ENCODE results near the gene CD226. TPM values are rescaled to one million over a fixed set of nuclear protein-coding genes. Genes with fewer than 3 reads are reported as not detected.

CD226 gene
- total RNA-seq, 1 experiment from 2014 or later, result 1.2 TPM

- CTCF ChIA-PET, result no interaction called here
- POLR2A ChIA-PET, result no interaction called here
Observed at GRCh38 chr18:69941183-69941582, 6.5 kb downstream of the CD226 start.

More at GRCh38 chr18:69941183-69941582, 6.5 kb downstream of the CD226 start:
- no peak overlapping the region for H2AFZ ChIP-seq (ENCODE audit: low read depth, low read length, poor library complexity, severe bottlenecking)
- H3K9me3 ChIP-seq (ENCODE audit: control insufficient read depth in 1 of 2, insufficient read depth in 1 of 2, low read depth in 1 of 2, low read length in 2 of 2), result no peaks in the 10 kb centered on the region
- no peak overlapping the region for H3K4me3 ChIP-seq (replicated peaks in 1 of 2; ENCODE audit: low read depth in 1 of 2, low read length in 2 of 2)
- no peak for ATAC-seq
- H3K27ac ChIP-seq (ENCODE audit: low read depth, low read length), result no peak overlapping the region
- H4K20me1 ChIP-seq (ENCODE audit: insufficient read depth), result no peaks in the 10 kb centered on the region
- no peak overlapping the region for H3K4me2 ChIP-seq (ENCODE audit: low read length)
- H3K79me2 ChIP-seq (ENCODE audit: insufficient read depth, low read length), result no peaks in the 10 kb centered on the region
- TF ChIP-seq ZFX (IDR thresholded peaks at IDR 0.05) (no peak), ELF1 (IDR thresholded peaks at IDR 0.05; ENCODE audit: borderline replicate concordance, low read depth) (no peak), EZH2phosphoT487 (IDR thresholded peaks at IDR 0.05; ENCODE audit: borderline replicate concordance) (no peak), MAX (IDR thresholded peaks at IDR 0.05) (no peak), REST (IDR thresholded peaks at IDR 0.05; ENCODE audit: low read depth) (no peak), CTCF (IDR thresholded peaks at IDR 0.05 in 2 of 3, conservative IDR thresholded peaks at IDR 0.05 in 1 of 3; ENCODE audit: borderline replicate concordance in 1 of 3, insufficient read depth in 1 of 3, low read depth in 2 of 3, low read length in 2 of 3) (no peak), YY1 (IDR thresholded peaks at IDR 0.05; ENCODE audit: extremely low read depth, insufficient replicate concordance, low read depth, low read length) (no peak), JUND (IDR thresholded peaks at IDR 0.05) (no peak), EGR1 (IDR thresholded peaks at IDR 0.05; ENCODE audit: low read depth) (no peak), TCF7L2 (IDR thresholded peaks at IDR 0.05; ENCODE audit: borderline replicate concordance, extremely low read depth, insufficient read depth, insufficient read length) (no peak), CEBPB (IDR thresholded peaks at IDR 0.05; ENCODE audit: low read depth) (no peak), ZBTB33 (IDR thresholded peaks at IDR 0.05; ENCODE audit: extremely low read depth, insufficient replicate concordance, low read length) (no peak), FOSL1 (IDR thresholded peaks at IDR 0.05; ENCODE audit: low read depth) (no peak), RAD21 (IDR thresholded peaks at IDR 0.05; ENCODE audit: low read depth) (no peak), ATF3 (IDR thresholded peaks at IDR 0.05) (no peak), POLR2AphosphoS5 (IDR thresholded peaks at IDR 0.05; ENCODE audit: low read depth, low read length) (no peak), ZNF274 (IDR thresholded peaks at IDR 0.05; ENCODE audit: low read depth, low read length) (no peak), POLR2A (IDR thresholded peaks at IDR 0.05; ENCODE audit: borderline replicate concordance, extremely low read depth, insufficient read depth, insufficient read length) (no peak)
- intact Hi-C loops (cut with micrococcal nuclease), result no loop called here
- no peaks in the 10 kb centered on the region for H3K27me3 ChIP-seq (ENCODE audit: insufficient read depth, low read length)
- no peaks in the 10 kb centered on the region for H3K4me1 ChIP-seq (ENCODE audit: control insufficient read depth in 1 of 2, insufficient read depth in 2 of 2, low read length in 2 of 2)
- H3K36me3 ChIP-seq (ENCODE audit: control insufficient read depth in 1 of 2, insufficient read depth in 2 of 2, low read length in 2 of 2), result no peaks in the 10 kb centered on the region
- RAD21 ChIA-PET (ENCODE audit: low non-redundant PET in 1 of 2, low total read pairs in 2 of 2, uncharacterized antibody in 2 of 2, unreplicated experiment in 2 of 2), result no interaction called here
- BruUV-seq (replicated peaks), result no TSS peak
- H3K9me2 ChIP-seq (ENCODE audit: insufficient read depth), result no peaks in the 10 kb centered on the region
- H3K9ac ChIP-seq (ENCODE audit: low read length), result no peak overlapping the region
- no peak for DNase-seq (ENCODE audit: low read depth, low spot score)

All from HCT116 (cell line).